GM12892 (cell line): ENCODE data around the gene SPEG.

Experiments used
- POLR2A ChIP-seq: IDR thresholded peaks from 2 replicates; pipeline ENCODE4 v1.6.1; 2011; ENCODE audit warnings: low read depth, low read length, control low read depth
- POLR2AphosphoS5 ChIP-seq: IDR thresholded peaks from 2 replicates; pipeline ENCODE4 v1.6.1; 2011; ENCODE audit warnings: low read depth, low read length, control low read depth
- TAF1 ChIP-seq: IDR thresholded peaks from 2 replicates; pipeline ENCODE4 v1.6.1; 2011; ENCODE audit warnings: low read depth, mild to moderate bottlenecking, control low read depth, low read length, borderline replicate concordance

DNA sequence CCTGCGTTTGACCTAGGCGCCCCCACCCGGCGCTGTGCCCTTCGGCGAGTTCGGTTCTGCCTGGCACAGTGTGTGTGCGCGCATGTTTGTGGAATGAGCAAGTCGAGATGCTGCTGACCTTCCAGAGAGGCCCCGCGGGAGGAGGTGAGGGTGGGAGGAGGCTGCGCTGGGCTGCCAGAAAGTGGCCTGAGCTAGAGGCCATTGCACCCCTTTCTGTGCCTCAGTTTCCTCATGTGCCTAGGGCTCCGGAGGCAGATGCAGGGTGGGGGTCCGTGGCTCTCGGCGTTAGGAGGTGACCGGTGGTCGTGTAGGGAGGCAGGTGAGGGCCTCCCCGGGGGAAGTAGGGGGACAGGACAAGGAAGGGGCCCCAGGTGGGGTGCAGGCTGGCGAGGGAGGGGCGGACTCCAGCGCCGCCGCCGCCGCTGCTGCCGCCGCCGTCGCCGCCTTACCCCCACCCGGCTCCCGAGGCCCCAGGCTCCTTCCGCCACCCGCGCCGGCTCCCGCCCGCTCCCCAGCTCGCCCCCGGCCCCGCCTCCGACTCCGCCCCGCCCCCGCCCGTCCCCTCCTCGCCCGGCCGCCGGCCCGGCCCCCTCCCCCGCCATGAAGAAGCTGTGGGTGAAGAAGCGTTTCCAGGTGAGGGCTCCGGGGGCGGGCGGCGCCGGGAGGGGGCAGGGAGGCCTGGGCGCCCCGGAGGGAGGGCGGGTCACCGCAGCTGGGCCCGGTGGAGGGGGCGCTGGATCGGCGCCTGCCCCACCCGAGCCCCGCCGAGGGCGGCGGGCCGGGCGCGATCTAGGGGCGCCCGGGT lies 7.0 kb downstream of the SPEG start:
- TF ChIP-seq POLR2A (no peak), POLR2AphosphoS5 (no peak), TAF1 (no peak)
